GM06990 (cell line): ENCODE data around the gene IRGC.

Experiments used
- DNase-seq: peaks from one replicate; pipeline ENCODE4 v3.0.0-alpha.2; 2011; ENCODE audit not compliant: insufficient read length; ENCODE audit errors: extremely low read depth
- H3K27me3 ChIP-seq: replicated peaks from 2 replicates; pipeline ENCODE4 v1.6.0; 2011; ENCODE audit warnings: low read length; ENCODE audit not compliant: control insufficient read depth, insufficient read depth
- H3K36me3 ChIP-seq: 2 replicates; pipeline ENCODE4 v1.5.1; 2011; ENCODE audit warnings: low read length; ENCODE audit not compliant: control insufficient read depth, insufficient read depth
- H3K4me3 ChIP-seq: replicated peaks from 2 replicates; pipeline ENCODE4 v1.5.1; 2011; ENCODE audit warnings: low read depth, mild to moderate bottlenecking, control low read depth, low read length
- CTCF ChIP-seq: IDR thresholded peaks from 2 replicates; pipeline ENCODE4 v1.5.1; 2011; ENCODE audit warnings: low read length, control low read depth, mild to moderate bottlenecking, inconsistent platforms; ENCODE audit not compliant: insufficient read depth, poor library complexity, severe bottlenecking

The IRGC gene

GRCh38 chr19:43754253-43754502 is 38.3 kb downstream of the IRGC start:
- TF ChIP-seq CTCF, result no peak
- Histone ChIP-seq H3K4me3 (peak overlapping the region; percentile 69), H3K27me3 (no peaks in the 10 kb centered on the region), H3K36me3 (no peaks in the 10 kb centered on the region; the same call in 1 of the 2 replicates)
- DNase-seq, result no peak

GRCh38 chr19:43754503-43755255 is 38.8 kb downstream of the IRGC start, which contains the start of gene SMG9:
Gene SMG9 (minus strand): TSS chr19:43754962. CDS start chr19:43750741, 4,221 bp downstream.
- H3K4me3 ChIP-seq, result peak within 1 kb of the TSS; percentile 69
- DNase-seq, result peak; percentile 98
- H3K27me3 ChIP-seq, result no peaks in the 10 kb centered on the region
- no peak for TF ChIP-seq CTCF
- H3K36me3 ChIP-seq, result no peaks in the 10 kb centered on the region; the same call in 1 of the 2 replicates

DNA sequence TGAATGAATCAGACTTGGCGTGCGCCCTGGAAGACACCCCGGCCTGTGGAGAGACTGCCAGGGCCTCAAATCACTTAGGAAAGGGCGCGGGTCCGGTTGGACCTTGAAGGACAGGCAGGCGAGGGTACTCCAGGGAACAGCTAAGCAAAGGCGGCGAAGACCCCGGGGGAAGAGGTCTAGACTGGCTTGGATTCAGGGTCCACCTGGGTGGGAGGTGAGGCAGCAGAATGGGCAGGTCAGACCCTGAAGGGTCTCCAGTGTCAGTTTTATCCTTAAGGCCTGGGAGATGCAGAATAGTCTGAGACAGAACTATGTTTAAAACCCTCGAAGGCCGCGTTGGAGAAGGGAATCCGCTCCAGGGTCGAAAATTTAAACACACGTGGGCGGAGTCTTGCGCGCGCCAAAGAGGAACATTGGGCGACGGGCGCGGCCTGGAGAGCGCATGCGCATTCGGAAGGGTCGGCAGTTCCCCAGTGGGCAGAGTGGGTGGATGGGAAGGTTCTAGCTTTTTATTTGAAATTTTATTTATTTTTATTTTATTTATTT is 39.5 kb downstream of the IRGC start:
- H3K36me3 ChIP-seq, result no peaks in the 10 kb centered on the region; the same call in 1 of the 2 replicates
- H3K27me3 ChIP-seq, result no peaks in the 10 kb centered on the region
- DNase-seq, result peak; percentile 84
- H3K4me3 ChIP-seq, result peak overlapping the region; percentile 69
- TF ChIP-seq CTCF, result no peak

GRCh38 chr19:43759515-43759914 is 43.6 kb downstream of the IRGC start:
- TF ChIP-seq CTCF, result peak; percentile 55
- H3K4me3 ChIP-seq, result no peak overlapping the region
- H3K27me3 ChIP-seq, result no peaks in the 10 kb centered on the region
- DNase-seq, result no peak
- no peaks in the 10 kb centered on the region for H3K36me3 ChIP-seq

DNA sequence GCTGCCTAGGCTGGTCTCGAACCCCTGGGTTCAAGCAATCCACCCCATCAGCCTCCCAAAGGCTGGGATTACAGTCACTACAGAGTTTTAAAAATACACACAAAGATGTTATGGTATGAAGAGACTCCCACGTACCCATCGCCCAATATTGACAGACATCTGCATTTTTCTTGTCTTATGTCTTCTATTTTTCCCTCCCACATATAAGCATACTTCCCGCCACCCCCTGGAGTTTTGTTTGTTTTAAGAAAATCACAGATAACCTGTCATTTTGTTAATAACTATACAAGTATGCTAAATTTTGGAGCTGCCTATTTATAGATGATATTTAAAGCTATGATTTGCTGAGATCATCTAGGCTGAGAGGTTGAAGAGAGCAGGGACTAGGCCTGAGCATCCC is 45.1 kb downstream of the IRGC start:
- DNase-seq, result no peak
- no peak for TF ChIP-seq CTCF
- H3K27me3 ChIP-seq, result no peaks in the 10 kb centered on the region
- H3K36me3 ChIP-seq, result no peaks in the 10 kb centered on the region
- H3K4me3 ChIP-seq, result no peak overlapping the region
